Neuron (in vitro differentiated cells): Measurements from ENCODE around the gene NYAP2.
A peak's percentile ranks its signal among the peaks of the same experiment; 100 is the strongest.

Experiments used
- H2AFZ ChIP-seq: one replicate; pipeline ENCODE4 v1.6.1; 2013; ENCODE audit warnings: low read depth, mild to moderate bottlenecking, inconsistent platforms, low read length, moderate library complexity
- H3K27me3 ChIP-seq: one replicate; pipeline ENCODE4 v1.6.1; 2013; ENCODE audit warnings: low read length; ENCODE audit not compliant: insufficient read depth
- H3K36me3 ChIP-seq: one replicate; pipeline ENCODE4 v1.6.1; 2013; ENCODE audit warnings: low read length; ENCODE audit not compliant: insufficient read depth
- H3K4me1 ChIP-seq: one replicate; pipeline ENCODE4 v1.6.1; 2013; ENCODE audit warnings: low read length; ENCODE audit not compliant: insufficient read depth
- H3K4me3 ChIP-seq: 2 replicates; pipeline ENCODE4 v1.5.1; 2013; ENCODE audit warnings: mild to moderate bottlenecking, low read length, moderate library complexity
- H3K9me3 ChIP-seq: one replicate; pipeline ENCODE4 v1.6.1; 2013; ENCODE audit warnings: low read length

Gene NYAP2

GRCh38 chr2:225399504-225399903 is at the start of gene NYAP2:
Gene NYAP2, plus strand, starts transcription at chr2:225399710. Its CDS starts 9,171 bp downstream, at chr2:225408881.
- H2AFZ ChIP-seq = no peak within 1 kb of the TSS
- peak within 1 kb of the TSS; percentile 40 for H3K4me3 ChIP-seq
- no peaks in the 10 kb centered on the region for H3K36me3 ChIP-seq
- H3K9me3 ChIP-seq = no peaks in the 10 kb centered on the region
- no peaks in the 10 kb centered on the region for H3K4me1 ChIP-seq
- no peaks in the 10 kb centered on the region for H3K27me3 ChIP-seq

DNA sequence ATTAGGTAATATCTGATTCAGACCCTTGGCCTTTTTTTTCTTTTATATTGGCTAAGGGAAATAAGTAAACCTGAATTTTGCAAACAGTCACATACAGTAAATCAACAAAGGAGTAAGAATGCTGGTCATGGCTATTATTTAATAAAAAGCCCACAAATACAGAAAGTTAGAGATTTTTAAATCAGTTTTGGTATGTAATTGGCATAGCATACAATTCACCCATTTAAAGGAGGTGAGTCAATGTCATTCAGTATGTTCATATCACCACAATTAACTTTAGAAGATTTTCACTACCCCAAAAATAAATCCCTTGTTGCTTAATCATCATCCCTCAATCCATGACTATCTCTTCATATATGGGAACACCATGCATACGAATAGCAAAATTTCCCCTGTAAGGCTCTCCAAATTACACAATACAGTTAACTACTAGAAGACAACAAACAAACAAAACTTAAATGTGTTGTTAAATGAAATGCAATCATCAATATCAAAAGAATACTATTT is 45.9 kb upstream of the NYAP2 start:
- Histone ChIP-seq H3K4me1 (peaks cover 30% of the 10 kb centered on the region), H3K4me3 (no peak overlapping the region), H3K36me3 (no peaks in the 10 kb centered on the region), H3K27me3 (no peaks in the 10 kb centered on the region), H3K9me3 (no peaks in the 10 kb centered on the region), H2AFZ (no peak overlapping the region)

- Histone ChIP-seq H2AFZ (no peak overlapping the region), H3K9me3 (no peaks in the 10 kb centered on the region), H3K27me3 (no peaks in the 10 kb centered on the region), H3K4me1 (peaks cover 24% of the 10 kb centered on the region), H3K4me3 (no peak overlapping the region), H3K36me3 (no peaks in the 10 kb centered on the region)
Observed at GRCh38 chr2:225354281-225354774, 45.2 kb upstream of the NYAP2 start.

DNA sequence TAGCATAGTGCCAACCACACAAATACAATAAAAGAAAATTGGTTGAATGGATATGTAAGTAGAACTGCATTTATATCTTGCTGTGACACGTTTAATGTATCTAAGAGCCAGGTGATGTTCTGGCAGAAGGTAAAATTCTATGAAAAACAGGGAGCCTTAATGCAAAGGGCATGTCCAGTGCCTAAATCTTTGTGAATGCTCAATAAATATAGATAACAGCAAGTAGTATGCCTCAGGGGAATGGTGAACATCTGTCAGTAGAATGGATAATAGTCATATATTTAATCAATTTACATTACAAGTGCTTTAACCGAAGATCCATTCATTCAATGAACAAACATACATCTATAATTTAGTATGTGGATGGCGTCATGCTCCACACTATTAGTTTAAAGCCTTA is 43.7 kb upstream of the NYAP2 start:
- Histone ChIP-seq H3K9me3 (no peaks in the 10 kb centered on the region), H3K36me3 (no peaks in the 10 kb centered on the region), H3K4me3 (no peak overlapping the region), H3K27me3 (no peaks in the 10 kb centered on the region), H3K4me1 (peaks cover 24% of the 10 kb centered on the region), H2AFZ (no peak overlapping the region)

GRCh38 chr2:225366731-225367130 is 32.8 kb upstream of the NYAP2 start:
- no peaks in the 10 kb centered on the region for H3K9me3 ChIP-seq
- no peaks in the 10 kb centered on the region for H3K27me3 ChIP-seq
- no peaks in the 10 kb centered on the region for H3K4me1 ChIP-seq
- H2AFZ ChIP-seq = no peak overlapping the region
- no peak overlapping the region for H3K4me3 ChIP-seq
- no peaks in the 10 kb centered on the region for H3K36me3 ChIP-seq

DNA sequence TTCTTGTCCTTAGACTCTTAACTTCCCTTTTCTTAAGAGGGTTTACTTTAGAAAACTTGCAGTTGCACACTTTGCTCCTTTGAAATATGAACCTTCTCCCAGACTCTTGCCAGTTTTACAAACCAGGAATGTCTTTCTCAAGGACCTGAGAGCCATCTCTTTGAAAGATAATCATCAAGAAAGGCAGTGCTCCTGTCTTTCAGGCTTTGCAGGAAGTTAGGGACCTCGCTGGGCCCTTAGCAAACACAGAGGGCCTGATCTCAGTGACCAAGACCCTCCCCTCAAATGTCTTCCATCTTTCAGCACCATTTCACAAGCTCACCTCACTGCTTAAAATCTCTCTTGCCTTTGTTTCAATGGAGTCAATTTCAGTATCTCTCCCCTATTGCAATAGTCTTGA is 32.0 kb upstream of the NYAP2 start:
- no peak overlapping the region for H2AFZ ChIP-seq
- no peaks in the 10 kb centered on the region for H3K4me1 ChIP-seq
- H3K27me3 ChIP-seq = no peaks in the 10 kb centered on the region
- H3K4me3 ChIP-seq = no peak overlapping the region
- no peaks in the 10 kb centered on the region for H3K36me3 ChIP-seq
- no peaks in the 10 kb centered on the region for H3K9me3 ChIP-seq

DNA sequence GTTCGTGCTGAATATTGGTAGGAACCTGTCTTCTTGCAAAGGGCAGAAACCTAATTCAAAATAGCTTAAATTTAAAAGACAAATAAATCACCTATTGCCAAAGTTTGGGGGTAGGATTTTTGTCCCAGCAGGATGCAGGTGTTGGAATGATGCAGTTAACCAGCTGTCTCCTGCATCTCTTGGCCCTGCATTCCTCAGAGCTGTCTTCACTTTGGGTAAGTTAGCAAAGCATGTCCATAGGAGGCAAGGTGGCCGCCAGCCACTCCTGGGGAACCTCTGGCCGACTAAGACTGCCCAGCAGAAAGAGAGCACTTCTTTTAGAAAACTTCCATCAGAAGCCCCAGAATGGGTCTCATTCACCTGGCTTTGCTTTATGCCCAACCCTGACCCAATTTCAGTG is 20.5 kb upstream of the NYAP2 start:
- Histone ChIP-seq H3K4me3 (no peak overlapping the region), H3K27me3 (no peaks in the 10 kb centered on the region)

GRCh38 chr2:225379856-225380255 is 19.7 kb upstream of the NYAP2 start:
- H3K4me3 ChIP-seq = no peak overlapping the region
- H3K27me3 ChIP-seq = no peaks in the 10 kb centered on the region
- no peaks in the 10 kb centered on the region for H3K36me3 ChIP-seq
- H3K9me3 ChIP-seq = no peaks in the 10 kb centered on the region
- H3K4me1 ChIP-seq = no peaks in the 10 kb centered on the region
- no peak overlapping the region for H2AFZ ChIP-seq

More for the DNA sequence above, 20.5 kb upstream of the NYAP2 start:
- no peaks in the 10 kb centered on the region for H3K9me3 ChIP-seq
- H3K4me1 ChIP-seq = no peaks in the 10 kb centered on the region
- no peak overlapping the region for H2AFZ ChIP-seq
- H3K36me3 ChIP-seq = no peaks in the 10 kb centered on the region

DNA sequence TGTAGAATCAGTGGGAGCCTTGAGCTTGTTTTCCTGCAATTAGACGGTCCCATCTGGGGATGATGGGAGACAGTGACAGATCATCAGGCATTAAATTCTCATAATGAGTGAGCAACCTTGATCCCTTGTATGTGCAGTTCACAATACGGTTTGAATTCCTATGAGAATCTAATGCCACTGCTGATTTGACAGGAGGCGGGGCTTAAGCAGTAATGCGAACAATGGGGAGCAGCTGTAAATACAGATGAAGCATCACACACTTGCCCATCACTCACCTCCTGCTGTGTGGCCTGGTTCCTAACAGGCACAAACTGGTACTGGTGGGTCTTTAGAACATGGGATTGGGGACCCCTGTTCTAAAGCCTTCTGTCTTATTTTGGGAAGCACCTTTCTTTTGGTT is 17.9 kb upstream of the NYAP2 start:
- Histone ChIP-seq H3K4me3 (no peak overlapping the region), H3K4me1 (no peaks in the 10 kb centered on the region), H3K27me3 (no peaks in the 10 kb centered on the region), H3K9me3 (no peaks in the 10 kb centered on the region), H2AFZ (no peak overlapping the region), H3K36me3 (no peaks in the 10 kb centered on the region)

DNA sequence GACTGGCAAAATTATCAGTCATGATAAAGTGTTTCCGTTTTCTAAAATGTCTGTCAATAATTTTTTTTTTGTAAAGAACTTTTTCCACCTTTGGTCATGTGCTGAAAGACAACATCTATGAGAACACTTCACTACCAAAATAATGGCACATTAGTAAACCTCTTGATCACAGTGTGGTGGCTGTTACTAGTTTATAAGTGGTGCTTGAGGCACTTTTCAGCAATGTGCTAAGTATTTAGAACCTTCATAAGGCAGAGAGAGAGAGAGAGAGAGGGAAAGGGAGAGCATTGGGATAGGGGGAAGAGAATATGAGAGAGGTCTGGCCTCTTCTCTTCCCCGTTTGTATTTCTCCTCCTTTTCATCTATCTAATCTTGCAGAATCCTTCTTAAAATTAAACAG is 1.1 kb upstream of the NYAP2 start:
- Histone ChIP-seq H3K9me3 (no peaks in the 10 kb centered on the region), H3K36me3 (no peaks in the 10 kb centered on the region), H3K27me3 (no peaks in the 10 kb centered on the region), H2AFZ (no peak overlapping the region), H3K4me3 (no peak overlapping the region), H3K4me1 (no peaks in the 10 kb centered on the region)

GRCh38 chr2:225400060-225400511 is 576 bp downstream of the NYAP2 start:
- H3K27me3 ChIP-seq = no peaks in the 10 kb centered on the region
- H3K4me3 ChIP-seq = peak overlapping the region; percentile 40
- no peaks in the 10 kb centered on the region for H3K9me3 ChIP-seq
- H3K4me1 ChIP-seq = no peaks in the 10 kb centered on the region
- no peaks in the 10 kb centered on the region for H3K36me3 ChIP-seq
- H2AFZ ChIP-seq = no peak overlapping the region

GRCh38 chr2:225400546-225401400 is 1.3 kb downstream of the NYAP2 start:
- H3K36me3 ChIP-seq = no peaks in the 10 kb centered on the region
- no peaks in the 10 kb centered on the region for H3K27me3 ChIP-seq
- H3K4me3 ChIP-seq = peak overlapping the region; percentile 40
- no peaks in the 10 kb centered on the region for H3K9me3 ChIP-seq
- no peak overlapping the region for H2AFZ ChIP-seq
- no peaks in the 10 kb centered on the region for H3K4me1 ChIP-seq

GRCh38 chr2:225402210-225402776 is 2.8 kb downstream of the NYAP2 start:
- H3K9me3 ChIP-seq = no peaks in the 10 kb centered on the region
- H3K4me3 ChIP-seq = peak overlapping the region; percentile 7
- no peaks in the 10 kb centered on the region for H3K4me1 ChIP-seq
- no peaks in the 10 kb centered on the region for H3K36me3 ChIP-seq
- no peaks in the 10 kb centered on the region for H3K27me3 ChIP-seq
- H2AFZ ChIP-seq = no peak overlapping the region
